ENCODE data around the gene CRIP1. TPM values are rescaled to one million over a fixed set of nuclear protein-coding genes. Genes with fewer than 3 reads are reported as not detected.

CRIP1 gene, protein sequence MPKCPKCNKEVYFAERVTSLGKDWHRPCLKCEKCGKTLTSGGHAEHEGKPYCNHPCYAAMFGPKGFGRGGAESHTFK
- total RNA-seq (201 and 210 TPM in 2 replicates), polyA plus RNA-seq (293 and 563 TPM in 2 replicates), polyA minus RNA-seq (170 and 425 TPM in 2 replicates)
- 212 TPM for total RNA-seq (2013)

DNA sequence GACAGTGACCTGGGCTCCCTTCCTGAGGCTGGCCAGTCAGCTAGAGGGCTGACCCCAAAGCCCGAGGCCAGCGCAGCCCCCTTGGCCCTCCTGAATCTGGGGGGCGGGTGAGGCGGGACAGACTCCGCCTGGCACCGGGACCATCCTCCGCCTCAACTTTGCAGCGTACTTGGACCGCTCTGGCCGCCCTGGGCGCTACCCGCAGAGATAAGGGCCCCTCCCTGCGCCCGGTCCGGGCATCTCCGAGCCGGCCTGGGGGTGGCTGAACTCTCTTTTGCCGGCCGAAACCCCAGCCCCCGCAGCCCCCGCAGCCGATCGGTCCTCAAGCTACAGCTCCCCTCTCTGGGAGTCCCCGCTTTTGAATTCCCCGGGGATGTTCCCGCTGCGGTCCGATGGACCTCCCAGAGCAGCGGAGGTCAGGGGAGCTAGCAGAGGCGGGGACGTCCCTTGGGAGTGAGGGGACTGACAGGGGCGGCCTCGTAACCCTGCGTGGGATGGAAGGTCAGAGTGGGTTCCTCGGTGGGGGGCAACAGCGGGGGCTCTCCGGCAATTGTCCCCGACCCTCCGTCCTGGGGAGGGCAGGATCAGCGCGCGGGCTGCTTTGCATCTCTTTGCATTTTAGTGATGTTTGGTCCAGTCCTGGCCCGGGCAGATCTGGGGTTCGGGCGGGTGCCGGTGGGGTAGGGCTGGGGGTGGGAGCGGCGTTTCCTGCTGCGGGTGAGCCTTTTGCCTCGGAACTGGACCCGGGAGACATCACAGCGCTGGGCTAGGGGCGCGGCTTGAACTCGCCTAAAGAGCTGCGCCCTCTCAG, at the start of gene CRIP1:
TSS of gene CRIP1 (plus strand) at position 724 of the 811 bp plus-strand sequence. CDS start 374 bp downstream, outside the sequence.
- CTCF ChIA-PET = interaction anchor here (0.6 to 1.5 kb wide), 3 partner anchors 38 to 116 kb away, joined by 3 to 5 read pairs (median 4); no protein-coding TSS in a partner anchor
- Histone ChIP-seq H3K9ac (ENCODE audit: low read length) (peak within 1 kb of the TSS; percentile 96), H2AFZ (ENCODE audit: insufficient read depth, low read depth, low read length, poor library complexity, severe bottlenecking) (peak within 1 kb of the TSS; percentile 30), H3K4me3 (ENCODE audit: control extremely low read depth in 1 of 5, extremely low read depth in 1 of 5, insufficient read depth in 1 of 5, low read depth in 2 of 5, low read length in 4 of 5) (peak within 1 kb of the TSS in 4 of 5 experiments; percentile 59 to 88 (median 76)), H3K9me3 (ENCODE audit: control extremely low read depth in 1 of 3, control insufficient read depth in 2 of 3, insufficient read depth in 1 of 3, low read length in 2 of 3) (no peaks in the 10 kb centered on the region), H3K4me2 (replicated peaks; ENCODE audit: low read depth, low read length, poor library complexity, severe bottlenecking) (peak within 1 kb of the TSS; percentile 100), H3K27me3 (replicated peaks in 1 of 4; ENCODE audit: control extremely low read depth in 1 of 4, control insufficient read depth in 3 of 4, insufficient read depth in 4 of 4, low read length in 3 of 4) (no peaks in the 10 kb centered on the region), H3K79me2 (ENCODE audit: control insufficient read depth, insufficient read depth, low read length) (peaks cover 6% of the 10 kb centered on the region), H3K36me3 (replicated peaks in 1 of 2; ENCODE audit: control extremely low read depth in 1 of 2, control insufficient read depth in 1 of 2, extremely low read depth in 1 of 2, insufficient read depth in 2 of 2, low read length in 1 of 2) (peaks cover 0 to 6% of the 10 kb centered on the region in 2 experiments), H3K27ac (ENCODE audit: low read length in 2 of 2) (peak within 1 kb of the TSS; percentile 94 to 99), H4K20me1 (ENCODE audit: control insufficient read depth, insufficient read depth, low read length, poor library complexity, severe bottlenecking) (peaks cover 18% of the 10 kb centered on the region), H3K4me1 (ENCODE audit: control insufficient read depth in 2 of 2, insufficient read depth in 2 of 2, low read length in 2 of 2) (peaks cover 51 to 77% of the 10 kb centered on the region in 2 donors)
- intact Hi-C loops (cut with micrococcal nuclease) = loop anchor here (10.0 kb wide), 1 partner anchor 422 kb away; the partner anchor contains the start of gene GPR132
- Mint-ChIP-seq H3K9me3 (ENCODE audit: insufficient read depth) (no peaks in the 10 kb centered on the region), H3K27ac (peak within 1 kb of the TSS; percentile 95), H3K4me1 (peaks cover 60% of the 10 kb centered on the region), H3K27me3 (no peaks in the 10 kb centered on the region), H3K4me3 (peak within 1 kb of the TSS; percentile 88)
- ATAC-seq (ENCODE audit: low read depth) = no peak
- 4% methylated on average over 56 of the region's 56 CpGs for WGBS (ENCODE audit: insufficient coverage)
- POLR2A ChIA-PET = interaction anchor here (0.7 to 1.0 kb wide), 2 partner anchors 89 to 286 kb away, joined by 3 read pairs; no protein-coding TSS in a partner anchor
- peak; percentile 83 for DNase-seq
- TF ChIP-seq EZH2 (IDR thresholded peaks at IDR 0.05; ENCODE audit: borderline replicate concordance, insufficient read depth, low read depth, low read length, poor library complexity, severe bottlenecking) = no peak
- TF ChIP-seq CTCF (IDR thresholded peaks at IDR 0.05) = no peak
